WTC11 (cell line): ENCODE measurements around the gene ABLIM2. TPM values are rescaled to one million over a fixed set of nuclear protein-coding genes. Genes with fewer than 3 reads are reported as not detected.

Source experiments
- ATAC-seq: fragments of 200-7000 bp; cut with Tn5 transposase; 2 replicates; pipeline ENCODE4 v1.10.0; 2021; ENCODE audit warnings: mild to moderate bottlenecking, moderate library complexity
- CTCF ChIA-PET: fragments of 300-600 bp; sonication (Branson Sonifier 250); formaldehyde crosslinking; loops from one replicate; lab custom pipeline; 2021; ENCODE audit warnings: antibody characterized with exemption; lab: Charles Lee
- POLR2A ChIA-PET: fragments of 350-600 bp; sonication (Branson Sonifier 250); formaldehyde crosslinking; loops from one replicate; lab custom pipeline; 2021; ENCODE audit warnings: antibody characterized with exemption; lab: Charles Lee
- DNase-seq: peaks from one replicate; pipeline ENCODE4 v3.0.0; 2021; ENCODE audit warnings: low spot score
- H3K27ac Mint-ChIP-seq: 2 replicates; pipeline ENCODE4 v1.8.0; 2021; ENCODE audit warnings: mixed read lengths
- H3K27me3 Mint-ChIP-seq: 2 replicates; pipeline ENCODE4 v1.8.0; 2021; ENCODE audit warnings: low read depth, mild to moderate bottlenecking, moderate library complexity, mixed read lengths
- H3K36me3 Mint-ChIP-seq: 2 replicates; pipeline ENCODE4 v1.8.0; 2021; ENCODE audit warnings: mixed read lengths
- H3K4me1 Mint-ChIP-seq: 2 replicates; pipeline ENCODE4 v1.8.0; 2022; ENCODE audit warnings: mixed read lengths
- H3K4me3 Mint-ChIP-seq: 2 replicates; pipeline ENCODE4 v1.8.0; 2021; ENCODE audit warnings: mild to moderate bottlenecking, moderate library complexity, mixed read lengths
- H3K9me3 Mint-ChIP-seq: 2 replicates; pipeline ENCODE4 v1.8.0; 2021; ENCODE audit warnings: mixed read lengths
- ARID4B ChIP-seq: sonication (generic); formaldehyde crosslinking; IDR thresholded peaks from 2 replicates; pipeline ENCODE4 v1.8.0; 2023; ENCODE audit warnings: missing genetic modification reagents, mild to moderate bottlenecking, borderline replicate concordance
- CREM ChIP-seq: sonication (generic); formaldehyde crosslinking; IDR thresholded peaks from 2 replicates; pipeline ENCODE4 v1.8.1; 2022; ENCODE audit warnings: mild to moderate bottlenecking, missing genetic modification reagents, moderate library complexity
- E2F1 ChIP-seq: sonication (generic); formaldehyde crosslinking; IDR thresholded peaks from 2 replicates; pipeline ENCODE4 v1.8.0; 2022; ENCODE audit warnings: mild to moderate bottlenecking, missing genetic modification reagents
- EMX1 ChIP-seq: fragments of 250-450 bp; sonication (Bioruptor Pico); IDR thresholded peaks from 2 replicates; pipeline ENCODE4 v1.8.0; 2021; ENCODE audit warnings: mild to moderate bottlenecking
- ETV6 ChIP-seq: sonication (generic); formaldehyde crosslinking; IDR thresholded peaks from 2 replicates; pipeline ENCODE4 v1.8.1; 2022; ENCODE audit warnings: mild to moderate bottlenecking, missing genetic modification reagents
- JAZF1 ChIP-seq: fragments of 250-450 bp; sonication (Bioruptor Pico); IDR thresholded peaks from 2 replicates; pipeline ENCODE4 v1.9.0; 2021; ENCODE audit warnings: moderate library complexity, mild to moderate bottlenecking, inconsistent platforms
- MYBL2 ChIP-seq: sonication (generic); formaldehyde crosslinking; IDR thresholded peaks from 2 replicates; pipeline ENCODE4 v1.8.1; 2023; ENCODE audit warnings: mild to moderate bottlenecking, moderate library complexity, missing genetic modification reagents
- NFATC4 ChIP-seq: fragments of 250-450 bp; sonication (Bioruptor Pico); IDR thresholded peaks from 2 replicates; pipeline ENCODE4 v1.9.0; 2021; ENCODE audit warnings: mild to moderate bottlenecking
- PRDM15 ChIP-seq: sonication (generic); formaldehyde crosslinking; IDR thresholded peaks from 2 replicates; pipeline ENCODE4 v1.8.0; 2022; ENCODE audit warnings: missing genetic modification reagents
- PREB ChIP-seq: sonication (generic); formaldehyde crosslinking; IDR thresholded peaks from 2 replicates; pipeline ENCODE4 v1.8.1; 2022; ENCODE audit warnings: mild to moderate bottlenecking, missing genetic modification reagents, moderate library complexity, borderline replicate concordance
- RORB ChIP-seq: fragments of 250-450 bp; sonication (Bioruptor Pico); IDR thresholded peaks from 2 replicates; pipeline ENCODE4 v1.9.0; 2021; ENCODE audit warnings: mild to moderate bottlenecking
- STAT6 ChIP-seq: sonication (generic); formaldehyde crosslinking; conservative IDR thresholded peaks from 2 replicates; pipeline ENCODE4 v1.8.1; 2023; ENCODE audit warnings: mild to moderate bottlenecking, low read depth, missing genetic modification reagents, moderate library complexity
- TCF7 ChIP-seq: sonication (generic); formaldehyde crosslinking; IDR thresholded peaks from 2 replicates; pipeline ENCODE4 v1.8.0; 2022; ENCODE audit warnings: mild to moderate bottlenecking, low read depth, missing genetic modification reagents, moderate library complexity
- ZBTB21 ChIP-seq: sonication (generic); formaldehyde crosslinking; IDR thresholded peaks from 2 replicates; pipeline ENCODE4 v1.8.1; 2023; ENCODE audit warnings: mild to moderate bottlenecking, missing genetic modification reagents, borderline replicate concordance
- ZMAT4 ChIP-seq: fragments of 250-450 bp; sonication (Bioruptor Pico); IDR thresholded peaks from 2 replicates; pipeline ENCODE4 v1.9.0; 2021; ENCODE audit warnings: mild to moderate bottlenecking
- ZNF263 ChIP-seq: sonication (generic); formaldehyde crosslinking; IDR thresholded peaks from 2 replicates; pipeline ENCODE4 v1.8.1; 2022; ENCODE audit warnings: low read depth, mild to moderate bottlenecking, moderate library complexity, missing genetic modification reagents
- ZNF396 ChIP-seq: fragments of 250-450 bp; sonication (Bioruptor Pico); IDR thresholded peaks from 2 replicates; pipeline ENCODE4 v1.8.0; 2021; ENCODE audit warnings: mild to moderate bottlenecking, moderate library complexity, borderline replicate concordance
- total RNA-seq: library from RNA; stranded (reverse); gene quantifications from 3 replicates; pipeline ENCODE4 v1.2.3, GENCODE V29; 2021

The ABLIM2 gene
- total RNA-seq, 1 experiment from 2014 or later = 2.6 TPM

- no peak for TF ChIP-seq PRDM15 (CRISPR knock-in tag)
- no peak for TF ChIP-seq ZMAT4 (CRISPR knock-in tag)
- TF ChIP-seq EMX1 = no peak
- TF ChIP-seq RORB (CRISPR knock-in tag) = no peak
- no peak for TF ChIP-seq TCF7 (CRISPR knock-in tag)
- TF ChIP-seq CREM = no peak
- no peak for TF ChIP-seq ZNF263 (CRISPR knock-in tag)
- no peak for TF ChIP-seq PREB (CRISPR knock-in tag)
- TF ChIP-seq ZNF396 (CRISPR knock-in tag) = no peak
- no peak for TF ChIP-seq STAT6 (CRISPR knock-in tag)
- no peak for TF ChIP-seq ZBTB21
These were observed 81.2 kb downstream of the ABLIM2 start (continued) for GRCh38 chr4:8077181-8078108.

GRCh38 chr4:8076023-8076422, 82.6 kb downstream of the ABLIM2 start:
- no peaks in the 10 kb centered on the region for H3K27me3 Mint-ChIP-seq
- no peak overlapping the region for H3K4me3 Mint-ChIP-seq
- no peaks in the 10 kb centered on the region for H3K36me3 Mint-ChIP-seq
- ChIA-PET POLR2A (no interaction called here), CTCF (interaction anchor here (1.8 to 1.9 kb wide), 2 partner anchors 10 to 100 kb away, joined by 6 to 16 read pairs; no protein-coding TSS in a partner anchor)
- H3K4me1 Mint-ChIP-seq = peaks cover 24% of the 10 kb centered on the region
- ATAC-seq (no peak), DNase-seq (no peak)
- H3K27ac Mint-ChIP-seq = no peak overlapping the region
- no peaks in the 10 kb centered on the region for H3K9me3 Mint-ChIP-seq
- TF ChIP-seq NFATC4 (CRISPR knock-in tag) = no peak
- TF ChIP-seq JAZF1 (CRISPR knock-in tag) = no peak
- no peak for TF ChIP-seq ETV6 (CRISPR knock-in tag)
- no peak for TF ChIP-seq E2F1 (CRISPR knock-in tag)
- no peak for TF ChIP-seq ARID4B (CRISPR knock-in tag)
- TF ChIP-seq MYBL2 (CRISPR knock-in tag) = no peak
